K562 (cell line): ENCODE data around the gene GAB2. TPM values are rescaled to one million over a fixed set of nuclear protein-coding genes. Genes with fewer than 3 reads are reported as not detected.

Source experiments
- BRD9 ChIP-seq: fragments of 450-650 bp; IDR thresholded peaks from 2 replicates; pipeline ENCODE4 v1.6.1; 2018; ENCODE audit warnings: low read depth; ENCODE audit not compliant: partially characterized antibody
- C11orf30 ChIP-seq: fragments of 450-650 bp; IDR thresholded peaks from 2 replicates; pipeline ENCODE4 v1.6.1; 2016; ENCODE audit warnings: low read depth, mild to moderate bottlenecking
- CBFA2T3 ChIP-seq: fragments of 450-650 bp; IDR thresholded peaks from 2 replicates; pipeline ENCODE4 v1.6.1; 2017
- CREBBP ChIP-seq: IDR thresholded peaks from one replicate; pipeline ENCODE4 v1.6.1; 2012; ENCODE audit warnings: low read depth, mild to moderate bottlenecking, control low read depth, inconsistent platforms, low read length
- ETV6 ChIP-seq, 3 experiments: fragments of 150-350 bp in 1 of 3; sonication (generic) in 1 of 3; formaldehyde crosslinking in 1 of 3; IDR thresholded peaks; 2 replicates each; pipeline versions ENCODE4 v1.6.1 to v1.8.0; 2014 to 2022; ENCODE audit warnings: borderline replicate concordance in 2 of 3, low read depth in 2 of 3, antibody characterized with exemption in 1 of 3, low read length in 1 of 3, mild to moderate bottlenecking in 1 of 3, missing genetic modification reagents in 1 of 3
- EZH2 ChIP-seq: IDR thresholded peaks from 2 replicates; pipeline ENCODE4 v1.6.1; 2012; ENCODE audit warnings: low read depth, mild to moderate bottlenecking, inconsistent platforms, low read length, borderline replicate concordance
- FOXA1 ChIP-seq: fragments of 450-650 bp; IDR thresholded peaks from 2 replicates; pipeline ENCODE4 v1.6.1; 2016; ENCODE audit warnings: mild to moderate bottlenecking, borderline replicate concordance
- MXI1 ChIP-seq: IDR thresholded peaks from 2 replicates; pipeline ENCODE4 v1.6.1; 2011; ENCODE audit warnings: low read depth, mild to moderate bottlenecking, improper control_type of control experiment, low read length
- PKNOX1 ChIP-seq: fragments of 450-650 bp; IDR thresholded peaks from 2 replicates; pipeline ENCODE4 v1.6.1; 2016
- POLR2B ChIP-seq: fragments of 450-650 bp; IDR thresholded peaks from 2 replicates; pipeline ENCODE4 v1.6.1; 2018; ENCODE audit warnings: low read depth; ENCODE audit not compliant: partially characterized antibody
- RCOR1 ChIP-seq, 2 experiments: IDR thresholded peaks; 2 replicates each; pipeline ENCODE4 v1.6.1; 2012; ENCODE audit warnings: low read depth in 2 of 2, low read length in 2 of 2, borderline replicate concordance in 1 of 2, improper control_type of control experiment in 1 of 2
- THRAP3 ChIP-seq: fragments of 450-650 bp; IDR thresholded peaks from 2 replicates; pipeline ENCODE4 v1.6.1; 2016; ENCODE audit warnings: mild to moderate bottlenecking, inconsistent platforms, borderline replicate concordance
- ZNF41 ChIP-seq: fragments of 250-450 bp; sonication (Bioruptor Pico); conservative IDR thresholded peaks from 2 replicates; pipeline ENCODE4 v1.4.0; 2020; ENCODE audit warnings: mild to moderate bottlenecking
- ZNF707 ChIP-seq: fragments of 250-450 bp; sonication (Bioruptor Pico); conservative IDR thresholded peaks from 2 replicates; pipeline ENCODE4 v1.8.0; 2022; ENCODE audit warnings: inconsistent platforms, mild to moderate bottlenecking, moderate library complexity
- polyA plus RNA-seq, 8 experiments: library from polyadenylated mRNA; depleted of rRNA in 4 of 8; stranded (reverse) in 5 of 8; unstranded in 3 of 8; fragments of >200 nt; fragmentation: Nextera tagmentation in 2 of 8; fragmentation: Illumina TruSeq in 1 of 8; extraction: Ambion mirVana in 2 of 8; extraction: Trizol in 1 of 8; gene quantifications; 2 replicates each; pipeline versions ENCODE4 v1.2.1 to v1.2.3, GENCODE V29; 2011 to 2014; ENCODE audit warnings: inconsistent platforms in 1 of 8, missing spikeins in 1 of 8
- total RNA-seq, 7 experiments: library from RNA; depleted of rRNA in 6 of 7; stranded (reverse); fragments of >200 nt in 6 of 7; fragmentation: Illumina TruSeq in 2 of 7; extraction: Trizol in 2 of 7; gene quantifications; 2 replicates each; pipeline versions ENCODE4 v1.2.1 to v1.2.3, GENCODE V29; 2011 to 2021; ENCODE audit warnings: low replicate concordance in 1 of 7
- TF ChIP-seq, protein P1 (sequence below): fragments of 250-450 bp; sonication (Bioruptor Pico); IDR thresholded peaks from 2 replicates; pipeline ENCODE4 v1.8.0; 2021; ENCODE audit warnings: moderate library complexity, mild to moderate bottlenecking, inconsistent platforms
- TF ChIP-seq, protein P2 (sequence below): fragments of 250-450 bp; sonication (Bioruptor Pico); IDR thresholded peaks from 2 replicates; pipeline ENCODE4 v1.4.0; 2020
- TF ChIP-seq, protein P3 (sequence below): fragments of 250-450 bp; sonication (Bioruptor Pico); IDR thresholded peaks from 2 replicates; pipeline ENCODE4 v1.4.0; 2020

The GAB2 gene
- total and polyA plus RNA-seq, 9 of the 15 experiments (the other 6 are each of a cell fraction or from before 2014, with no cell fraction given) = 2.3 to 35.2 (median 16.1) TPM

DNA sequence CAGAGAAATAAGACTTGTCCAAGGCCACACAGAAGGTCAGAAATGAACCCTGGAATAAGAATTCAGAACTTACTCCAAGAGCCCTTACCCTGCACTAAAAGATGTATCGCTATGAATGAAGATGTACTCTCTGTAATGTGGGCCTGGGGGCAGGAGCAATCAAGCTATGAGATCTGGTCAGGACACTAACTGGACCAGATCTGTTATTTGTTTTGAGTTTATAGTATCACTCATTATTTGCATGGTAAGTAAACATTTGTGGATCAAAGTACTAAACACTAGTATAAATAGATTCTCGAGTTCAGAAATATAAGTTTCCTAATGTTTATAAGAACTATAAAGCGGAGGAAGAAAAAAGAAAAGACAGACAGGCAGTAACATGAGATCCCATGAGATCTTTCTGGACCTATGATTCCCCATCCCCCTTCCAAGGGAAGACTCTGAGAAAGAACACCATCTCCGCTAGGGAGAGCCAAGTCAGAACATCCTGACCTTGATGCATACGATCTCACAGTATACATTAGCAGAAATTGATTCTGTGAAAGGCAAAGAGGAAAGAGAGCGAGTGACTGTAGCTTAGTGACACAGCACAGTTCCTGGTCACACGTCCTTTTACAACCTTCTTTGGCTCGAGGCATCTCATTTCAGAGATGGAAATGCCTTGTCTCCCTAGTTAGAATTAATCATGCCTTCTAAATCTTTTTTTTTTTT lies 157.7 kb downstream of the GAB2 start (continued):
- peak; percentile 31; the same call in 1 of the 2 replicates for TF ChIP-seq C11orf30
- TF ChIP-seq THRAP3 = no peak
- TF ChIP-seq PKNOX1 = 0 out of 2 replicates have a peak, but pooled peaks have one; percentile 10
- no peak for TF ChIP-seq MXI1
- no peak for TF ChIP-seq CREBBP
- TF ChIP-seq CBFA2T3 = no peak
- TF ChIP-seq ETV6 (IDR thresholded peaks at IDR 0.05; ENCODE audit: borderline replicate concordance in 1 of 2, low read depth in 2 of 2, low read length in 1 of 2) = no peak
- TF ChIP-seq ETV6 (CRISPR knock-in tag; IDR thresholded peaks at IDR 0.05; ENCODE audit: borderline replicate concordance) = no peak
- TF ChIP-seq ZNF707 (CRISPR knock-in tag) = no peak
- TF ChIP-seq RCOR1 (IDR thresholded peaks at IDR 0.05; ENCODE audit: borderline replicate concordance in 1 of 2, low read depth in 2 of 2, low read length in 2 of 2) = peak in 1 of 2 experiments; percentile 78; a peak in 2 of 4 replicates
- TF ChIP-seq, protein P1, sequence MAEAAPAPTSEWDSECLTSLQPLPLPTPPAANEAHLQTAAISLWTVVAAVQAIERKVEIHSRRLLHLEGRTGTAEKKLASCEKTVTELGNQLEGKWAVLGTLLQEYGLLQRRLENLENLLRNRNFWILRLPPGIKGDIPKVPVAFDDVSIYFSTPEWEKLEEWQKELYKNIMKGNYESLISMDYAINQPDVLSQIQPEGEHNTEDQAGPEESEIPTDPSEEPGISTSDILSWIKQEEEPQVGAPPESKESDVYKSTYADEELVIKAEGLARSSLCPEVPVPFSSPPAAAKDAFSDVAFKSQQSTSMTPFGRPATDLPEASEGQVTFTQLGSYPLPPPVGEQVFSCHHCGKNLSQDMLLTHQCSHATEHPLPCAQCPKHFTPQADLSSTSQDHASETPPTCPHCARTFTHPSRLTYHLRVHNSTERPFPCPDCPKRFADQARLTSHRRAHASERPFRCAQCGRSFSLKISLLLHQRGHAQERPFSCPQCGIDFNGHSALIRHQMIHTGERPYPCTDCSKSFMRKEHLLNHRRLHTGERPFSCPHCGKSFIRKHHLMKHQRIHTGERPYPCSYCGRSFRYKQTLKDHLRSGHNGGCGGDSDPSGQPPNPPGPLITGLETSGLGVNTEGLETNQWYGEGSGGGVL (CRISPR knock-in tag) = no peak
- TF ChIP-seq, protein P2, sequence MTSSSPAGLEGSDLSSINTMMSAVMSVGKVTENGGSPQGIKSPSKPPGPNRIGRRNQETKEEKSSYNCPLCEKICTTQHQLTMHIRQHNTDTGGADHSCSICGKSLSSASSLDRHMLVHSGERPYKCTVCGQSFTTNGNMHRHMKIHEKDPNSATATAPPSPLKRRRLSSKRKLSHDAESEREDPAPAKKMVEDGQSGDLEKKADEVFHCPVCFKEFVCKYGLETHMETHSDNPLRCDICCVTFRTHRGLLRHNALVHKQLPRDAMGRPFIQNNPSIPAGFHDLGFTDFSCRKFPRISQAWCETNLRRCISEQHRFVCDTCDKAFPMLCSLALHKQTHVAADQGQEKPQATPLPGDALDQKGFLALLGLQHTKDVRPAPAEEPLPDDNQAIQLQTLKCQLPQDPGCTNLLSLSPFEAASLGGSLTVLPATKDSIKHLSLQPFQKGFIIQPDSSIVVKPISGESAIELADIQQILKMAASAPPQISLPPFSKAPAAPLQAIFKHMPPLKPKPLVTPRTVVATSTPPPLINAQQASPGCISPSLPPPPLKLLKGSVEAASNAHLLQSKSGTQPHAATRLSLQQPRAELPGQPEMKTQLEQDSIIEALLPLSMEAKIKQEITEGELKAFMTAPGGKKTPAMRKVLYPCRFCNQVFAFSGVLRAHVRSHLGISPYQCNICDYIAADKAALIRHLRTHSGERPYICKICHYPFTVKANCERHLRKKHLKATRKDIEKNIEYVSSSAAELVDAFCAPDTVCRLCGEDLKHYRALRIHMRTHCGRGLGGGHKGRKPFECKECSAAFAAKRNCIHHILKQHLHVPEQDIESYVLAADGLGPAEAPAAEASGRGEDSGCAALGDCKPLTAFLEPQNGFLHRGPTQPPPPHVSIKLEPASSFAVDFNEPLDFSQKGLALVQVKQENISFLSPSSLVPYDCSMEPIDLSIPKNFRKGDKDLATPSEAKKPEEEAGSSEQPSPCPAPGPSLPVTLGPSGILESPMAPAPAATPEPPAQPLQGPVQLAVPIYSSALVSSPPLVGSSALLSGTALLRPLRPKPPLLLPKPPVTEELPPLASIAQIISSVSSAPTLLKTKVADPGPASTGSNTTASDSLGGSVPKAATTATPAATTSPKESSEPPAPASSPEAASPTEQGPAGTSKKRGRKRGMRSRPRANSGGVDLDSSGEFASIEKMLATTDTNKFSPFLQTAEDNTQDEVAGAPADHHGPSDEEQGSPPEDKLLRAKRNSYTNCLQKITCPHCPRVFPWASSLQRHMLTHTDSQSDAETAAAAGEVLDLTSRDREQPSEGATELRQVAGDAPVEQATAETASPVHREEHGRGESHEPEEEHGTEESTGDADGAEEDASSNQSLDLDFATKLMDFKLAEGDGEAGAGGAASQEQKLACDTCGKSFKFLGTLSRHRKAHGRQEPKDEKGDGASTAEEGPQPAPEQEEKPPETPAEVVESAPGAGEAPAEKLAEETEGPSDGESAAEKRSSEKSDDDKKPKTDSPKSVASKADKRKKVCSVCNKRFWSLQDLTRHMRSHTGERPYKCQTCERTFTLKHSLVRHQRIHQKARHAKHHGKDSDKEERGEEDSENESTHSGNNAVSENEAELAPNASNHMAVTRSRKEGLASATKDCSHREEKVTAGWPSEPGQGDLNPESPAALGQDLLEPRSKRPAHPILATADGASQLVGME (CRISPR knock-in tag) = no peak
- no peak for TF ChIP-seq FOXA1
- no peak for TF ChIP-seq POLR2B
- no peak for TF ChIP-seq EZH2
- TF ChIP-seq, protein P3, sequence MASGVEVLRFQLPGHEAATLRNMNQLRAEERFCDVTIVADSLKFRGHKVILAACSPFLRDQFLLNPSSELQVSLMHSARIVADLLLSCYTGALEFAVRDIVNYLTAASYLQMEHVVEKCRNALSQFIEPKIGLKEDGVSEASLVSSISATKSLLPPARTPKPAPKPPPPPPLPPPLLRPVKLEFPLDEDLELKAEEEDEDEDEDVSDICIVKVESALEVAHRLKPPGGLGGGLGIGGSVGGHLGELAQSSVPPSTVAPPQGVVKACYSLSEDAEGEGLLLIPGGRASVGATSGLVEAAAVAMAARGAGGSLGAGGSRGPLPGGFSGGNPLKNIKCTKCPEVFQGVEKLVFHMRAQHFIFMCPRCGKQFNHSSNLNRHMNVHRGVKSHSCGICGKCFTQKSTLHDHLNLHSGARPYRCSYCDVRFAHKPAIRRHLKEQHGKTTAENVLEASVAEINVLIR (CRISPR knock-in tag) = no peak
- no peak for TF ChIP-seq ZNF41 (CRISPR knock-in tag)
- no peak for TF ChIP-seq BRD9
